Pancreas (tissue), 10 donors: ENCODE results near the gene CHST8. TPM values are rescaled to one million over a fixed set of nuclear protein-coding genes. Genes with fewer than 3 reads are reported as not detected.
A peak's percentile ranks its signal among the peaks of the same experiment; 100 is the strongest.

Experiments
- ATAC-seq, 4 donors: fragments of 200-7000 bp; cut with Tn5 transposase; one replicate each; pipeline versions ENCODE4 v1.8.0 to v1.9.1; 2020; ENCODE audit warnings: mild to moderate bottlenecking in 4 of 4, moderate library complexity in 4 of 4
- DNase-seq, 6 donors: peaks; one replicate each; pipeline ENCODE4 v3.0.0-alpha.2; 2020
- FAIRE-seq: peaks from 2 replicates; lab custom pipeline; 2012; peaks lifted over from hg19 to GRCh38; lab: Jason Lieb, UNC
- H3K27ac ChIP-seq, 4 donors: fragments of 200-600 bp; sonication (generic); 1 replicate in 3 of 4; 2 replicates in 1 of 4; pipeline versions ENCODE4 v1.5.0 to v1.8.0; 2020
- H3K27me3 ChIP-seq, 4 donors: fragments of 200-600 bp; one replicate each; pipeline ENCODE4 v1.8.0; 2021
- H3K36me3 ChIP-seq, 3 donors: fragments of 200-600 bp; sonication (generic) in 1 of 3; one replicate each; pipeline versions ENCODE4 v1.5.0 to v1.8.0; 2020 to 2021
- H3K4me1 ChIP-seq, 3 donors: fragments of 200-600 bp; one replicate each; pipeline ENCODE4 v1.8.0; 2021
- H3K4me3 ChIP-seq, 4 donors: fragments of 200-600 bp; sonication (generic) in 2 of 4; one replicate each; pipeline versions ENCODE4 v1.5.0 to v1.8.0; 2020 to 2021
- H3K9me3 ChIP-seq, 4 donors: fragments of 200-600 bp; one replicate each; pipeline ENCODE4 v1.8.0; 2021
- CTCF ChIP-seq, 4 donors: fragments of 200-600 bp; sonication (generic) in 3 of 4; IDR thresholded peaks; one replicate each; pipeline versions ENCODE4 v1.5.0 to v1.8.0; 2021; ENCODE audit warnings: antibody characterized with exemption in 4 of 4
- WGBS, 2 donors: extraction: QIAGEN DNeasy Blood & Tissue Kit; methylation state at CpG; one replicate each; pipeline ENCODE4 v1.1.7; 2013; 5-methylcytosine and 5-hydroxymethylcytosine counted together
- intact Hi-C, 3 donors: fragments of 100-400 bp; cut with DNase I; formaldehyde crosslinking; loops; one replicate each; pipeline versions ENCODE4 v1.11.1 to v1.14.2; 2022
- polyA plus RNA-seq, 2 donors: library from polyadenylated mRNA; stranded (reverse); fragments of 200-250 nt; gene quantifications; one replicate each; pipeline ENCODE4 v1.2.3, GENCODE V29; 2013
- total RNA-seq, 6 donors: library from RNA; stranded (reverse); fragmentation: NEBNext Ultra II Directional in 4 of 6; extraction: Animal tissue kit (Norgen Biotek cat#: 25700) in 4 of 6; gene quantifications; one replicate each; pipeline versions ENCODE4 v1.2.1 to v1.2.4, GENCODE V29; 2021 to 2023
- donor health status: healthy with polysubstance abuse.
- donor health status: DM: no; HTN: no; CAD: no; lungs with moderate emphysema.
- donor health status: DM: no; HTN: no; CAD: no.
- donor health status: control.
- donor health status: control.
- donor health status: Bipolar disorder and iron deficiency.
- donor health status: DM: yes; HTN: yes; CAD: no.
- donor health status: DM: no; HTN: no; CAD: no.
- donor health status: DM: no; HTN: no; CAD: no.
- donor health status: DM: yes; HTN: yes; CAD: no.

The CHST8 gene
- total and polyA plus RNA-seq, 8 donors: 0.41 to 3.6 (median 0.89) TPM

- WGBS, 2 donors: 62 to 64% methylated on average over 11 of the region's 11 CpGs
- TF ChIP-seq CTCF (IDR thresholded peaks at IDR 0.05): no peak
Observed at GRCh38 chr19:33763633-33764371, 142.0 kb downstream of the CHST8 start.

GRCh38 chr19:33766623-33767022 is 144.9 kb downstream of the CHST8 start:
- intact Hi-C loops: no loop called here

More at GRCh38 chr19:33763633-33764371, 142.0 kb downstream of the CHST8 start:
- peaks cover 0 to 4% (median 0%) of the 10 kb centered on the region in 3 donors for H3K4me1 ChIP-seq
- ATAC-seq: peak; percentile 32 to 81 (median 54)
- peak in 3 of 6 donors; percentile 21 to 49 (median 41) for DNase-seq
- intact Hi-C loops: no loop called here
- no peak overlapping the region for H3K27ac ChIP-seq
- H3K4me3 ChIP-seq: no peak overlapping the region
- H3K27me3 ChIP-seq: no peaks in the 10 kb centered on the region
- no peak for FAIRE-seq
- no peaks in the 10 kb centered on the region for H3K36me3 ChIP-seq
- H3K9me3 ChIP-seq: no peaks in the 10 kb centered on the region

GRCh38 chr19:33767898-33768413 is 146.2 kb downstream of the CHST8 start:
- Histone ChIP-seq H3K9me3 (no peaks in the 10 kb centered on the region), H3K4me1 (peaks cover 0 to 4% (median 0%) of the 10 kb centered on the region in 3 donors), H3K27me3 (no peaks in the 10 kb centered on the region), H3K4me3 (no peak overlapping the region), H3K36me3 (no peaks in the 10 kb centered on the region), H3K27ac (no peak overlapping the region)
- intact Hi-C loops: no loop called here
- DNase-seq (no peak), ATAC-seq (peak in 1 of 4 donors; percentile 24), FAIRE-seq (no peak)
- 35 to 37% methylated on average over 9 of the region's 9 CpGs for WGBS, 2 donors
- no peak for TF ChIP-seq CTCF (IDR thresholded peaks at IDR 0.05)

More at GRCh38 chr19:33766623-33767022, 144.9 kb downstream of the CHST8 start:
- Histone ChIP-seq H3K4me1 (peaks cover 0 to 4% (median 0%) of the 10 kb centered on the region in 3 donors), H3K36me3 (no peaks in the 10 kb centered on the region), H3K9me3 (no peaks in the 10 kb centered on the region), H3K27me3 (no peaks in the 10 kb centered on the region), H3K27ac (no peak overlapping the region), H3K4me3 (no peak overlapping the region)
- DNase-seq: no peak
- no peak for ATAC-seq
- no peak for TF ChIP-seq CTCF (IDR thresholded peaks at IDR 0.05)
- 61 to 79% methylated on average over 13 of the region's 13 CpGs for WGBS, 2 donors
- FAIRE-seq: no peak

- DNase-seq (no peak), FAIRE-seq (no peak), ATAC-seq (no peak)
- no peak overlapping the region for H3K27ac ChIP-seq
- no peak overlapping the region for H3K4me3 ChIP-seq
- no peaks in the 10 kb centered on the region for H3K27me3 ChIP-seq
- intact Hi-C loops: no loop called here
- WGBS, 2 donors: 45% methylated on average over 6 of the region's 6 CpGs
- no peaks in the 10 kb centered on the region for H3K36me3 ChIP-seq
- no peaks in the 10 kb centered on the region for H3K9me3 ChIP-seq
- H3K4me1 ChIP-seq: no peaks in the 10 kb centered on the region
- no peak for TF ChIP-seq CTCF (IDR thresholded peaks at IDR 0.05)
Observed at GRCh38 chr19:33769208-33769607, 147.5 kb downstream of the CHST8 start.

- peak in 1 of 6 donors; percentile 41 for DNase-seq
- TF ChIP-seq CTCF (IDR thresholded peaks at IDR 0.05): no peak
- Histone ChIP-seq H3K27ac (no peak overlapping the region), H3K36me3 (no peaks in the 10 kb centered on the region), H3K27me3 (no peaks in the 10 kb centered on the region), H3K9me3 (no peaks in the 10 kb centered on the region), H3K4me1 (no peaks in the 10 kb centered on the region), H3K4me3 (no peak overlapping the region)
- WGBS, 2 donors: 50 to 63% methylated on average over 8 of the region's 8 CpGs
- FAIRE-seq: no peak
- ATAC-seq: no peak
- intact Hi-C loops: loop anchor here (5.0 to 10.0 kb wide), 4 partner anchors 338 to 533 kb away; no protein-coding TSS in a partner anchor
Observed at GRCh38 chr19:33770107-33770506, 148.4 kb downstream of the CHST8 start.
